Forelimb muscle (tissue), 1 donor: ENCODE measurements around the gene WDR33. TPM values are rescaled to one million over a fixed set of nuclear protein-coding genes. Genes with fewer than 3 reads are reported as not detected.

Experiments used
- DNase-seq: peaks from one replicate; pipeline ENCODE4 v3.0.0-alpha.2; 2013; ENCODE audit warnings: low read depth
- polyA plus RNA-seq: library from polyadenylated mRNA; unstranded; fragments of 120-200 nt; gene quantifications from one replicate; pipeline ENCODE4 v1.2.1, GENCODE V29; 2013; ENCODE audit not compliant: insufficient read length

The WDR33 gene
- polyA plus RNA-seq, 1 donor, result 29.3 TPM

DNA sequence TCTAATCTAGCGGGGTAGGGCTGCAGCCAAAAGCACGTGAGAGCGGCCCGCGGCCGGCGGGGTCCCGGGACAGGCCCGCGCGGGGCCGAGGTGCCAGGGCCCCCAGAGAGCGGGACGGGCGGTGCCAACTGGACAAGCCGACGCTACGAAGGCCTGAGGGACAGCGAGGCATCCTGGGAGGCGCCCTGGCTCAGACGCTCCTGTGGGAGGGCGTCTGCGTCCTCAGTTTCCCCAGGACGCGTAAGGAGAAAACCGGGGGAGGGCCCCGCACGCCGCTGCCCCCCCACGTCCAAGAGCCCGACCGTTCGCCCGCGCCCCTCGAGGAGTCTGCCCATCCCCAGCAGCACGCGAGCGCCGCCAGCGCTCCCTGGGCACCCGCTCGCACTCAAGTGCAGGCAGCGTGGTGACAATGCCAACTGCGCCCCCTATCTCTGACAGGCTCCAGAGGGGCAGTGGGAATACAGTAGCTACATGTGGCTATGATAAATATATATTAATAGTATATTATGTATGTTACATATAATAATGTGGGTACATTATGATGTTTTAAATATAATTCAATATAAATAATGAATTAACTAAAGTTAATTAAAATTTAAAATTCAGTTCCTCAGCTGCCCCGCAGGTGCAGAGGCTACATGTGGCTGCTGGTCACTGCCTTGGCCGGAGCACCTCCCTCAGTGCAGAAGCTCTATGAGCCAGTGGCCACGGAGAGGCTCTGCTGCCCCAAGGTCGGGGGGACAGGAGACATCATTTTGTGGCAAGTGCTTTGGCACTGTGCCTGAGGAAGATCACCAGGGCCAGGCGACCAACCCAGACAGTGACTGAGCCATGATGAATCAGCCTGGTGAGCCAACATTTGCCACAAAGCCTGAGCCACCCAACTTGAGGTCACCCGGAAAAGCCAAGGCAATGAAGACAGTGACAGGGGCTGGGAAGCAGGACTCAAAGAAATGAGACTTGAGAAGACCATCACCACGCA is 115.2 kb downstream of the WDR33 start:
- no peak for DNase-seq

DNA sequence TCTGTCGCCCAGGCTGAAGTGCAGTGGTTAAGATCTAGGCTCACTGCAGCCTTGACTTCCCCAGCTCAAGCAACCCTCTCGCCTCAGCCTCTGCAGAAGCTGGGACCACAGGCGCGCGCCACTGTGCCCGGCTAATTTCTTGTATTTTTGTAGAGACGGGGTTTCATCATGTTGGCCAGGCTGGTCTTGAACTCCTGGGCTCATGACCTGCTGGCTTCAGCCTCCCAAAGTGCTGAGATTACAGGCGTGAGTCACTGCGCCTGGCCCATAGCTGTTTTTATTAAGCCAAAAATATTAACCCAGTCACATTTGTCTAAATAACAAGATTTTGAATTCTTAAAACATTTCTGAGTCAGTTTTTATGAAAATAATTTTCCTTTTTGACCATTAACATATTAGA is 116.0 kb downstream of the WDR33 start:
- no peak for DNase-seq

DNA sequence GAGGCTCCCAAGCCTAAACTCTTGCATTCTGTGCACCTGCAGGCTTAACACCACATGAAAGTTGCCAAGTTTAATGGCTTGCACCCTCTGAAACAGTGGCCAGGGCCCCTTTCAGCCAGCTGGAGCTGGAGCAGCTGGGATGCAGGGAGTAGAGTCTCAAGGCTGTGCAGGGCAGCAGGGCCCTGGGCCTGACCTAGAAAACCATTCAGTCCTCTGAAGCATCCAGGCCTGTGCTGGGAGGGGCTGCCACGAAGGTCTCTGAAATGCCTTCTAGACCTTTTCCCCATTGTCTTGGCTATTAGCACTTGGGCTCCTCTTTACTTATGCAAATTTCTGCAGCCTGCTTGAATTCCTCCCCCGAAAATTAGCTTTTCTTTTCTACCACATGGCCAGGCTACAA is 120.3 kb downstream of the WDR33 start:
- no peak for DNase-seq

DNA sequence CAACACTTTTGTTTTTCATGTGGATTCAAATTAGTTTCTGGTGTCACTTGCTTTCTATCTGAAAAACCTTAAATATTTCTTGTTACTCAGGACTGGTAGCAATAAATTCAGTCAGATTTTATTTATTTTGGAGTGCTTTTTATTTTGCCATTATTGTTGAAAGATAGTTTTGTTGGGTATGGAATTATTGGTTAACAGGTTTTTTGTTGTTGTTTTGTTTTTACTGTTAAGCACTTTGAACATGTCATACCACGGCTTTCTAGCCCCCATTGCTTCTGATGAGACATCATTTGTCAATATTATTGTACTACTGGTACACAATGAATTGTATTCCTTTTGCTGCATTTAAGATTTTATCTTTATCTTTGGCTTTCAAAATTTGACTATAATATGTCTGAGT is 122.6 kb downstream of the WDR33 start:
- no peak for DNase-seq

DNA sequence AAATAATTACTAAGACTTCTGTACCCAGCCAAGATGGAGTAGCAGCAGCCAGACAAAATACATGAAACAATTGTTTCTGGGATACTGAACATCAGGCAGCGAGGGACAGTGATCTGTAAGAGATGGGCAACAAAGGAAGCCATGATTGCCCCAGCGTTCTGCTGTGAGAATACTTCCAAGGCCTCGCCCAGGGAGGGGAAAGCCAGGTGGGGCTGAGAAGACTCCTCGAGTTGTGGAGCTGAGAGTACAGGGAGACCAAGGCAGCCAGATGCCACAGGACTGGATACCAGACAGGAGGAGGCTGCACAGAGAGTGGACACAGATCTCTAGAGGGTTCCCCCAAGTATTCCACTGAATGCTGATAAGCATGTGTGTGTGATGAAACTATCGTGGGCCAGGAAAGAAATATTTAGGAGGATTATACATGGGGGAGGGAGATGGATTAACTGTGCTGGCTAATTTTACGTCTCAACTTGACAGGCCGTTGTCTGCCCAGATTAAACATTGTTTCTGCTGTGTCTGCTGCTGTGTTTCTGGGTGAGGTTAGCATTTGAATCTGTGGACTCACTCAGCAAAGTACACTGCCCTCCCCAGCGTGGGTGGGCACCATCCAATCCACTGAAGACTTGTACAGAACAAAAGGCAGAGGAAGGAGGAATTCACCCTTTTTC is 125.4 kb downstream of the WDR33 start:
- DNase-seq, result no peak

DNA sequence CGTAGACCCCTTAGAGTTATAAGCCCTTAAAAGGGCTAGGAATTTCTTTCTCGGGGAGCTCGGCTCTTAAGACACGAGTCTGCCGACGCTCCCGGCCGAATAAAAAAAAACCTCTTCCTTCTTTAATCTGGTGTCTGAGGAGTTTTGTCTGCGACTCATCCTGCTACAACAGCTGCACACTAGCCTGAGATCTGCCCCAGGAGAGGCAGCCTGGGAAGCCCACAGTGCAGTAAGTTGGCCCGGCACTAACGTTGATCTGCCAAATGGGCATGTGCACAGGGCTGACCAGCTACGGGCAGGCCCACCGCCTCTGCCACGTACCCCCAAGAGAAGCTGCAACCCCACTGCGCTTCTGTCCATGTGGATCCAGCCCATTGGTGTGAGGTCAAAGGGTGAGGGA is 127.2 kb downstream of the WDR33 start:
- DNase-seq, result no peak

DNA sequence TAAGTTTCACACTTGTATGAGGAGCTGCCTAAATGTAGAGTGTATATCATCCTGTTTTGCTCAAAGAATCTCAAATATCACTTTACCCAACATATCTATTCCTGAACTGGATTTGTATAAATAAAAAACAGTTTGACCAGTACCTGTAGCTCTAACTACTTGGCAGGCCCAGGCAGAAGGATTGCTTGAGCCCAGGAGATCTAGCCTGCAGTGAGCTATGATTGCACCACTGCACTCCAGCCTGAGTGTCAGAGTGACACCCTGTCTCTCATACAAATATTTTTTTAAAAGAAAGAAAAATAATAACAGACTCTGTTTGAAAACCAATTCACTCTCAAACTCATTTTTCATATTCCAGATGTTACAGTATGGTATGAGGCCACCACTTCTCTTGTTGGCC is 127.9 kb downstream of the WDR33 start:
- DNase-seq, result no peak

DNA sequence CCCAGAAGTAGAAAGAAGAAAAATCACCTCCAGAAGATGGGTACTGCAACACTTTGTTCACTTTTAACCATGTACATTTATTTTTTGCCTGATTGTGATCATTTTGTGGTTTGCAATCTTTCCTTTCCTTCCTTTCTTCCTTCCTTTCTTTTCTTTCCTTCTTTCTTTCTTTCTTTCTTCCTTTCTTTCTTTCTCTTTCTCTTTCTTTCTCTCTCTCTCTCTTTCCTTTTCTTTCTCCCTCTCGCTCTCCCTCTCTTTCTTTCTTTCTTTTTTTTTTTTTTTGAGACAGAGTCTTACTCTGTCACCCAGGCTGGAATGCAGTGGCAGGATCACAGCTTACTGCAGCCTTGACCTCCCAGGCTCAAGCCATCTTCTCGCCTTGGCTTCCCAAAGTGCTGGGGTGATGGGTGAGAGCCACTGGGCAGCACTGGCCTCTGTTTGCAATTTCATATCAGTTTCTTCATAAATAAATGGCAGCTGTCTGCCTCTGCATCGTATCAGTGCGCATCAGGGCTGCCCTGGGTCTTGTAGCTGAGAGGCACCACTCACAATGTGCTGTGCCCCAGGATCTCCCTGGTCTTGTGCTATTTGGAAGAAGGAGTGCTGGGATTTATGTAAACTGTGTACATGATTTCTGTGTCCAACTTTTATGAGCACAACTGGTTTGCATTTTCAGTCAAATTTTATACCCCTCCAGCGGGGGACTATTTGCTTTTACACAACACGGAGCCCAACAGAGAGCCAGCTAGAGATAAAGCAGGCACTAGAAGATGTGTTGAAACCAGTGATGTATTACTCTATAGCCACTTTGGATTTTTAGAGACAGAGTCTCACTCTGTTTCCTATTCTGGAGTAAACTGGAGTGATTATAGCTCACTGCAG is 128.8 kb downstream of the WDR33 start:
- DNase-seq, result no peak

DNA sequence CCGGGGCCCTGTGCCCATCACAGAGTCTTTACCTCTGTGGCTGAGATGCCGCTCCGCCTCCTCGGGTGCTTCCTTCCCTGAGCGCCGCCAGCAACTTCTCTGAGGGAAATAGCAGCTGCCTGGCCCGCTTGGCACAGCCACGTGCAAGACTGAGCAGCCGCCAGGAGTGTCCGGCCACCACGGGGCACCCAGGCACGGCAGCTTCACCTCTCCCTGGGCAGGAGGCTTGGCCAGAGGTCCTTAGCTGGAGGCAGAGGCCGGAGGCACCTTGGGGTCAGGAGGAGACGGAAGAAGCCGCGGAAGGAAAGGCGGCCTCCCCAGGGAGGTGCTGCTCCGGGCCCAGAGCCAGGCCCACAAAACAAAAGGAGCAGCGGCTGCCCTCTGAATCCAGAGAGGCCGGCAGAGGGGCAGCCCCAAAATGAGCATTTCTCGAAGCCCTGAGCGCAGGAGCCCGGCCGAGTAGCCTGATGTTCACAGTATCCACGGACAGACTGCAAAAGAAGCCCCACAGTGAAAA is 129.6 kb downstream of the WDR33 start:
- no peak for DNase-seq

DNA sequence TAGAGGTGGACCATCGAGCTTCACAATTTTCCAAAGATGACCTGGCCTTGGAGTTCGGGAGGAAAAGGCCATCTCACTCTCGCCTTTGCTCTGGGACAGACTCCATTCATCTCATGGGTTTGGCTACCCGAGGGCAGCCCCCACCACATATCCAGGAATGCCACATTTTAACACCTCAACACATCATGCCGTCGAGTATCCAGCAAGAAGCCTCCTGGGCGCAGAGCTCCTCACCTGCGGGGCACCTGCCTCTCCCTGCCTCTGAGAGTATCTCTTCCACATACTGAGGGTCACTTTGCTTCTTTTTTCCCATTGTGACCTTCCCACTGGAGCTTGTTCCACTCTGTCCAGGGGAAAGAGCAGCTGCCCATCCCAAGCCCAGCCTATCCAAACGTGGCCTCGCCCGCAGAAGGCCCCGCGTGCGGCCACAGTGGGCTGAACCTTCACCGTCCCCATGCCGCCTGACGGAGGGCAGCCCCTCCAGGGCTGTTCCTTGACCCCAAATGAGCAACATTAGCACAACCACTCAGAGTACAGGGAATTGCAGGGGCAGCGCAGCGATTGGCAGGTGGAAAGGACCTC is 130.2 kb downstream of the WDR33 start:
- DNase-seq, result no peak

DNA sequence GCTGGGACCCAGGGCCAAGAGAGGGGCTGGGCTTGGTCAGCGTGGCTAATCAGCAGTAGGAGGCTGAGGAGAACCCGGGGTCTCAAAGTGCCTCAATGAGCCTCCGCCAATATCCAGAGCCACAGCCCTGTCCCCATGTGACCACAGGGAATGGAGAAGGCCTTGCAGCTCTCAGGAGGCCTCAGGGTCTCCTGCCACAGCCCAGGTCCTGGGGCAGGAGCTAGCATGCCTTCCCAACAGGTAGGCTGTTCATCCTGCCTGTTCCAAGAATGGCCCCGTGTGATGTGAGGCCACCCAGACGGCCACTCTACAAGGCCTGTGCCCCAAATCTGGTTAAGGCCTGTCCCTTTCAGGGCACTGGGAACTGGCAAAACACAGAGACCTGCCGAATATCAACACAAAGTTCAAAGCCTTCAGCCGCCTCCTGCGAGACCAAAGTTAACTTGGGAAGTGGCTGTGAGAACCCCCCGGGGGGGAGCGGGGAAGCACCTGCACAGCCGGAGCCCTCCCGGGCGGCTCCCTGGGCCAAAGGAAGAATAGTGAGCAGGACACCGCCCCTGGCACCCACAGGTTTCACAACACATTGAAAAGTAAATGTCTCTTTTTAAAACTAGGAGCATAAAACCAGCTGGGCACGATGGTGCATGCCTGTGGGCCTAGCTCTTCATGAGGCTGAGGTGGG is 131.2 kb downstream of the WDR33 start:
- DNase-seq, result no peak

DNA sequence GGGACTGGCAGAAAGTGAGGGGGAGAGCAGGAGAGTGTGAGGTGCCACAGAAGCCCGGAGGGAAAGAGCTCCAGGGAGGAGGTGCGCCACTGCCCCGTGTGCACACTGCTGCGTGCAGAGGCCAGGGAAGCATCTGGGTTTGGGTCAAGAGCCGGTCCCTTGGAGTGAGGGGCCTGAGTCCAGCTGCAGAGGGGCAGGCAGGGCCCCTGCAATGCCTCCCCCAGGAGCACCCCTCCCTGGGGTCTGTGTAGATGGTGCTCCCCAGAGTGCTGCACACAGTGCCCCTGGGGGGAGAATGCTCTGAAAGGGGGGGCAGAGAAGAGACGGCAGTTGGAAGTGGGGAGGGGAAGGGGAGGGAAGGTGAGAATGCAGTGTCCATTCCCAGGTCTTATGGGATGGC is 132.0 kb downstream of the WDR33 start:
- DNase-seq, result no peak

DNA sequence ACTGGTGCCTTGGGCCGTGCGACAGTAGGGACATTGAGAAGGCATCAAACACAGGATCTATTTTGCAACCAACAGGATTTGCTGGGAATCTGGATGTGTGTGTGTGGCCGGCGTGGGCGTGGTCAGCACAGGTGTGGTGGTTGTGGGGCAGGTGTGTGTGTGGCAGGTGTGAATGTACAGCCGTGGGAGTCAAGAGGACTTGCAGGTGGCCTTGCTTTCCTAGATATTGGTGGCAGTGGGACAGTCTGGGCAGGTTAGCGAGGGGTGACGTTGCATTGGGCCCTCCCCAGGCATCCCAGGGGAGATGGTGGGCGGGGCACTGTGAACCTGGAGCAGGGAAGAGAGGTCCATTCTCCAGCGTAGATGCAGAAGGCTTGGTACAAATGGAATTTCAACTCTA is 132.4 kb downstream of the WDR33 start:
- no peak for DNase-seq

DNA sequence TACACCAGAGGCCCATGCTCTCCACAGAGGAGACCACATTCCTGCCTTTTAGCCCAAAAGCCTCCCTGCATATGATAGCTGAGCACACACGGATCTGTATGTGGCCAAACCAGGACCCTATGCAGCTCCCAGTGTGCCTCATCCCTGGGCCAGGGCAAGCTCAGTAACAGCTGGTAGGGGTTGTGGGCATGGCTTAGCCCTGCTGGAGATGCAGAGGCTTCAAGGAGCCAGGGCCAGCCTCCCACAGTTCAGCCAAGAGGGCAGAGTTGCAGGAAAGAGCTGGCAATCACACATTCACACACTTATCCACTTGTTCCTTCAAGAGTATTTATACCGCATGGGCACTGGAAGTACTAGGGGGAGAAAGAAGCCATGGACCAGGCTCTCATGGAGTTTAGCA is 134.1 kb downstream of the WDR33 start:
- DNase-seq, result no peak

DNA sequence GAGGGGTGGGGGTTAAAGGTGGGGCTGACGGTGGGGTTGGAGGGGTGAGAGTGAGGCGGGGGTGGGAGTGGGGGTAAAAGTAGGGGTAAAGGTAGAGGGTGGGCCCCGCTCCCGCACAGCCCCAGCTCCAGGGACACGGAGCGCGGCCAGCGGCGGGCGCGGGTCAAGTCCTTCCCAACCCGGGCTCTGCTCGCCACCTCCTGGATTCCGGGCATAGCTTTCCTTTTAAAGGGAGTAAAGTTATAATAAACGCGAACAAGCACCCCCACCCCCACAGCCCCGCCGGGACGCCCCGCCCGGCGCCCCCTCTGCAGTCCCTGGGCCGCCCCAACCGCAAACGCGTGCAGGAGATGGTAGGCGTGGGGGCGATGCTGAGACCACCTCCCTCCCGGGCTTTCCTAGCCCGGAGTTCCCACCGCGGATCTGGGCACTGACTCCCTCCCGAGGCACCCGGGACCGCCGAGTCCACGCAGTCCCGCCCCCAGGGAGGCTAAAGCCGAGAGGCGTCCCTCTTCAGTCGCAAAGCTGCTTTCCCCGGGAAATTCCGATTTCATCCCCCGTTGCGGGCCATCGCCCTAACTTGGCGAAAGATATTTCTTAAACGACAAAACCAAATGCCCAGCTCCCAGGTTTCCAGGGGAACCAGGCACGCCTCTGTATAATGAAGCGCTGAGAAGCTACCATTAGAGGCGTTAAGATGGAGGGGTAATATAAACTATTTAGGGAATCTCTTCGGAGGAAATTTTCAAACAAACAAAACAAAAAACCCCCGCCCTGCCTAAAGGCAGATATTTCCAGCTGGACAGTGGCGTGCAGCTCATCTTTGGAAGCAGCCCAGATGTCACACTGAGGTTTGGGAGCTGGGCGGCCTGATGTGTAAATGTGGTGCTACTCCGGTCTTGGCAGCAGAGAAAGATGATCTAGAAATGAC is 135.4 kb downstream of the WDR33 start, which contains the start of gene LIMS2:
Gene LIMS2, minus strand, starts transcription at position 200 of the 931 bp plus-strand sequence. CDS start 506 bp downstream, outside the sequence.
- DNase-seq, result no peak

DNA sequence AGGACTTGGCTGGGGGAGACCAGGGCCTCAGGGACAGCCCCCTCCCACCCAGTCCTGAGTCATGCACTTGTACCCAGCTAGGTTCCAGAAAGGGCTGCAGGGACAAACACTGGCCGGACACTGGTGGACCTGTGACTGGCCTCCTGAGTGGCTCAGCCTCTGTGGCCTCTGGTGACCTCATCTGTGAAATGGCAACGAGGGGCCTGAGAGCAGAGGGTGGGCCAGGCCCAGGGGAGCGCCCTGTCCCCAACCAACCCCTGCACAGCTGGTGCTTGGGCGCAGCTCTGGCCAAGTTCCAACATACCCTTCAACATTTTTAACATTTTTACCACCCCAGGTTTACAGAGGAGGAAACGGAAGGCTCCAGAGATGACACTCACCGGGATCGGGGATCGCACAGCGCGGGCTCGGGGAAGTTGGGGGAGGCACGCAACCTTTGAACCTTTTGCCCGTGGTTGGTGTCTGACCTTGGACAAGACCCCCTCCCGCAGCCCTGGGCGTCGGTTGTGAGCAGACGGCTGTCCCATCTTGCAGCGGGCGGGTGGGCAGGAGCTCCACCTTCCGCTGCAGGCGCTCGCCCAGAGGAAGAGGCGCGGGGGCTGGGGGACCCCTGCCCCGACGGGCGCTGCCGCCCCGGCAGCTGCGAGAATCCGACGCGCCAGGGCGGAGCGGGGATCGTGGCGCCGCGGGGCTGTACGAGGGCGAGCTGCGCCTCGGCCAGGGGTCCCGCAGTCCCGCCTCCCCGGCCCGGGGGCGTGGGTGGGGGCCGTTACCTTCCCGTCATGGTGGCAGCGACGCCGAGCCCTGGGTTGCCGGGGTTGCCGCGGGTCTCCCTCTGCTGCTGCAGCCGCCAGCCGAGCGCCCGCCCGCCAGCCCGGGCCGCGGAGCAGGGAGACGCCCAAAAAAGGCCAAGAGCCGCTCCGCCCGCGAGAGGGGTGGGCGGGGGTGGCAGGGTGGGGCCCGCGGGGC is 136.4 kb downstream of the WDR33 start:
- DNase-seq, result no peak

DNA sequence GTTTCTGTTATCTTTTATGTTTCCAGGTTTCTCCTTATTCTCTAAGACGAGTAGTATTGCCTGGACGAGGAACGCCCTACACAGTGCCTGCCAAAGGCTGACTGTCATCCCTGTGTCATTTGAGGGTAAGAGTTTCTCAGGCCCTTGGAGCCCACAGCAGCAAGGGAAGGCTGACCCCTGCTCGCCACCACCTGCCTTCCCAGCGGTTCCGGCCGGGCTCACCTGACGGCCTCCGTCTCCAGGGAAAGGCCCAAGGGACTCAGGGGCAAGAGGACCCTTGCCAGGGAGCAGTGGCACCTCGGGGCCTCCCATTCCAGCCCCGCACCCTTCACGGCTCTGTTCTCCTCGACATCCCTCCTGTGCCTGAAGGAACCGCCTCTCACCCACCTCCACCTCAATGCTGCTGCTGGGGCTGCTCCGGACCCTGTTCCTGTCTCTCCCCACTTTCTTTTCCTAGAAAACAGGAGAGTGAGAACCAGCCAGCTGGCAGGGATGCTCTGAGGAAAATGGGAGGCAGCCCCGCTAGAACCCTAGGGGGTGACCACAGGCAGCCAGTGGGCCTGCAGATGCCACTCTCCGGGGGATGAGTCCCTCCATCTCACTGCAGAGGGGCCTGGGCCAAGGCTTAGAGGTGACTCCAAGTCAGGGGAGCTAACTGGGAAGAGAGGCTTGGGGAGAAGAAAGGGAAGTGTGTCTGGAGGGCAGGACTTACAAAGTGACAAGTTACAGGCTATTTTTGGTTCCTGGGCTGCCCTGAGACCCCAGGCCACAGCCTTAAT is 137.5 kb downstream of the WDR33 start:
- DNase-seq, result no peak
